22Rv1 (cell line): ENCODE results near the gene GABARAP.

Experiments
- ZFX ChIP-seq: fragments of 450-650 bp; IDR thresholded peaks from 2 replicates; pipeline ENCODE4 v1.6.1; 2017; ENCODE audit warnings: antibody characterized with exemption, borderline replicate concordance
- TF ChIP-seq, protein P1 (sequence below): fragments of 450-650 bp; IDR thresholded peaks from 2 replicates; pipeline ENCODE4 v1.5.1; 2017; ENCODE audit warnings: mild to moderate bottlenecking

DNA sequence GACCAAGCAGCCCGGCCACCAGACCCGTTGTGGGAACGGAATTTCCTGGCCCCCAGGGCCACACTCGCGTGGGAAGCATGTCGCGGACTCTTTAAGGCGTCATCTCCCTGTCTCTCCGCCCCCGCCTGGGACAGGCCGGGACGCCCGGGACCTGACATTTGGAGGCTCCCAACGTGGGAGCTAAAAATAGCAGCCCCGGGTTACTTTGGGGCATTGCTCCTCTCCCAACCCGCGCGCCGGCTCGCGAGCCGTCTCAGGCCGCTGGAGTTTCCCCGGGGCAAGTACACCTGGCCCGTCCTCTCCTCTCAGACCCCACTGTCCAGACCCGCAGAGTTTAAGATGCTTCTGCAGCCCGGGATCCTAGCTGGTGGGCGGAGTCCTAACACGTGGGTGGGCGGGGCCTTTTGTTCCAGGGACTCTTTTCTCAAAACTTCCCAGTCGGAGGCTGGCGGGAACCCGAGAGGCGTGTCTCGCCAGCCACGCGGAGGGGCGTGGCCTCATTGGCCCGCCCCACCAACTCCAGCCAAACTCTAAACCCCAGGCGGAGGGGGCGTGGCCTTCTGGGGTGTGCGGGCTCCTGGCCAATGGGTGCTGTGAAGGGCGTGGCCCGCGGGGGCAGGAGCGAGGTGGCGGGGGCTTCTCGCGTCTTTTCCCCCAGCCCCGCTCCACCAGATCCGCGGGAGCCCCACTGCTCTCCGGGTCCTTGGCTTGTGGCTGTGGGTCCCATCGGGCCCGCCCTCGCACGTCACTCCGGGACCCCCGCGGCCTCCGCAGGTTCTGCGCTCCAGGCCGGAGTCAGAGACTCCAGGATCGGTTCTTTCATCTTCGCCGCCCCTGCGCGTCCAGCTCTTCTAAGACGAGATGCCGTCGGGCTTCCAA, 39.1 kb upstream of the GABARAP start, which contains the start of gene SLC2A4:
- TF ChIP-seq, protein P1, sequence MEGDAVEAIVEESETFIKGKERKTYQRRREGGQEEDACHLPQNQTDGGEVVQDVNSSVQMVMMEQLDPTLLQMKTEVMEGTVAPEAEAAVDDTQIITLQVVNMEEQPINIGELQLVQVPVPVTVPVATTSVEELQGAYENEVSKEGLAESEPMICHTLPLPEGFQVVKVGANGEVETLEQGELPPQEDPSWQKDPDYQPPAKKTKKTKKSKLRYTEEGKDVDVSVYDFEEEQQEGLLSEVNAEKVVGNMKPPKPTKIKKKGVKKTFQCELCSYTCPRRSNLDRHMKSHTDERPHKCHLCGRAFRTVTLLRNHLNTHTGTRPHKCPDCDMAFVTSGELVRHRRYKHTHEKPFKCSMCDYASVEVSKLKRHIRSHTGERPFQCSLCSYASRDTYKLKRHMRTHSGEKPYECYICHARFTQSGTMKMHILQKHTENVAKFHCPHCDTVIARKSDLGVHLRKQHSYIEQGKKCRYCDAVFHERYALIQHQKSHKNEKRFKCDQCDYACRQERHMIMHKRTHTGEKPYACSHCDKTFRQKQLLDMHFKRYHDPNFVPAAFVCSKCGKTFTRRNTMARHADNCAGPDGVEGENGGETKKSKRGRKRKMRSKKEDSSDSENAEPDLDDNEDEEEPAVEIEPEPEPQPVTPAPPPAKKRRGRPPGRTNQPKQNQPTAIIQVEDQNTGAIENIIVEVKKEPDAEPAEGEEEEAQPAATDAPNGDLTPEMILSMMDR = no peak
- TF ChIP-seq ZFX = no peak
